Stimulated activated CD8-positive, alpha-beta memory T cell treated with anti-CD3 and anti-CD28 coated beads, Interleukin-12 subunit alpha, Interleukin-12 subunit beta, amount 100 ng/mL, for 4 hours (primary cell): Measurements from ENCODE around the gene LITAF.
"Not testable (repeated sequence)": the region's sequence is repeated elsewhere in the genome, so short reads cannot be mapped to it uniquely, and the experiment has no call there.

Experiments used
- DNase-seq: peaks from one replicate; pipeline ENCODE4 v3.0.0-alpha.2; 2020; ENCODE audit warnings: low read depth

LITAF gene

GRCh38 chr16:11597235-11598095 lies 10.7 kb upstream of the LITAF start:
- DNase-seq, result no peak

GRCh38 chr16:11596572-11597226 lies 10.0 kb upstream of the LITAF start:
- no peak for DNase-seq

- DNase-seq, result no peak
Measured at GRCh38 chr16:11593581-11593980, 6.9 kb upstream of the LITAF start.

- not testable (repeated sequence) for DNase-seq
Measured at GRCh38 chr16:11593076-11593475, 6.4 kb upstream of the LITAF start.

GRCh38 chr16:11591630-11592029 lies 4.9 kb upstream of the LITAF start:
- not testable (repeated sequence) for DNase-seq

GRCh38 chr16:11589198-11589550 lies 2.5 kb upstream of the LITAF start:
- no peak for DNase-seq

GRCh38 chr16:11588321-11589197 lies 1.8 kb upstream of the LITAF start:
- no peak for DNase-seq

- DNase-seq, result no peak
Measured at GRCh38 chr16:11587643-11588247, 1.0 kb upstream of the LITAF start.

GRCh38 chr16:11586378-11586855 lies 302 bp downstream of the LITAF start:
- no peak for DNase-seq

- DNase-seq, result no peak
Measured at GRCh38 chr16:11585460-11586377, 1.0 kb downstream of the LITAF start.

- no peak for DNase-seq
Measured at GRCh38 chr16:11583889-11584565, 2.7 kb downstream of the LITAF start.

GRCh38 chr16:11583166-11583565 lies 3.6 kb downstream of the LITAF start:
- DNase-seq, result no peak

GRCh38 chr16:11582157-11582814 lies 4.4 kb downstream of the LITAF start:
- no peak for DNase-seq

- DNase-seq, result no peak
Measured at GRCh38 chr16:11581678-11582077, 5.0 kb downstream of the LITAF start.

GRCh38 chr16:11580451-11581086 lies 6.2 kb downstream of the LITAF start:
- no peak for DNase-seq

GRCh38 chr16:11577290-11577660 lies 9.4 kb downstream of the LITAF start:
- DNase-seq, result not testable (repeated sequence)

- no peak for DNase-seq
Measured at GRCh38 chr16:11576427-11577289, 10.1 kb downstream of the LITAF start.

GRCh38 chr16:11575223-11575589 lies 11.5 kb downstream of the LITAF start:
- no peak for DNase-seq
